ENCODE data around the gene MYLK4. TPM values are rescaled to one million over a fixed set of nuclear protein-coding genes. Genes with fewer than 3 reads are reported as not detected.

MYLK4 gene
- total and polyA plus RNA-seq, 9 donors, result 0.24 to 0.83 (median 0.50) TPM

DNA sequence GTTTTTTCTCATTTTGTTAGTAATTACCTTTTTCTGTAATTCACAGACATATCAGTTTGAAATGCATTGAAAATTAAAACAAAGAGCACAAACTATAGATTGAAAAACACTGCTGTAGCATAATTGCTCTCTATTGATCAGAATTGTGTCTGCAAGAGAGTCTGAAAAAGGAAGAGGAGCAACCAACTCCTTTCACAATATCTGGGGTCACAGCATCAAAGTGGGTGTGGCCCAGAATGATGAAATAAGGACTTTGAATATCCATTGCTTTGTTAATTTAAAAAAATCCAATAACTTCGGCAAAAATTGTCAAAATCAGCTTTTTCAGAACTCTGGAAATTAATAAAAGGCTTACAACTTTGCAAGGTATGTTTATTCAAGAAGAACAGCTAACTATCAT lies 99.2 kb downstream of the MYLK4 start:
- H3K27ac ChIP-seq, result no peak overlapping the region
- H3K4me3 ChIP-seq, result no peak overlapping the region
- H3K9me3 ChIP-seq, result no peaks in the 10 kb centered on the region
- no peaks in the 10 kb centered on the region for H3K36me3 ChIP-seq
- no peak for DNase-seq
- WGBS, 3 donors, result 89 to 93% (median 92%) methylated on average over 1 of the region's 1 CpG
- no peaks in the 10 kb centered on the region for H3K27me3 ChIP-seq
- no peaks in the 10 kb centered on the region for H3K4me1 ChIP-seq (ENCODE audit: insufficient read depth)
- TF ChIP-seq, protein P1, sequence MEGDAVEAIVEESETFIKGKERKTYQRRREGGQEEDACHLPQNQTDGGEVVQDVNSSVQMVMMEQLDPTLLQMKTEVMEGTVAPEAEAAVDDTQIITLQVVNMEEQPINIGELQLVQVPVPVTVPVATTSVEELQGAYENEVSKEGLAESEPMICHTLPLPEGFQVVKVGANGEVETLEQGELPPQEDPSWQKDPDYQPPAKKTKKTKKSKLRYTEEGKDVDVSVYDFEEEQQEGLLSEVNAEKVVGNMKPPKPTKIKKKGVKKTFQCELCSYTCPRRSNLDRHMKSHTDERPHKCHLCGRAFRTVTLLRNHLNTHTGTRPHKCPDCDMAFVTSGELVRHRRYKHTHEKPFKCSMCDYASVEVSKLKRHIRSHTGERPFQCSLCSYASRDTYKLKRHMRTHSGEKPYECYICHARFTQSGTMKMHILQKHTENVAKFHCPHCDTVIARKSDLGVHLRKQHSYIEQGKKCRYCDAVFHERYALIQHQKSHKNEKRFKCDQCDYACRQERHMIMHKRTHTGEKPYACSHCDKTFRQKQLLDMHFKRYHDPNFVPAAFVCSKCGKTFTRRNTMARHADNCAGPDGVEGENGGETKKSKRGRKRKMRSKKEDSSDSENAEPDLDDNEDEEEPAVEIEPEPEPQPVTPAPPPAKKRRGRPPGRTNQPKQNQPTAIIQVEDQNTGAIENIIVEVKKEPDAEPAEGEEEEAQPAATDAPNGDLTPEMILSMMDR (IDR thresholded peaks at IDR 0.05), result no peak
- TF ChIP-seq EP300 (IDR thresholded peaks at IDR 0.05), result no peak
- TF ChIP-seq POLR2A (IDR thresholded peaks at IDR 0.05), result no peak
- intact Hi-C loops (cut with DNase I), result no loop called here

DNA sequence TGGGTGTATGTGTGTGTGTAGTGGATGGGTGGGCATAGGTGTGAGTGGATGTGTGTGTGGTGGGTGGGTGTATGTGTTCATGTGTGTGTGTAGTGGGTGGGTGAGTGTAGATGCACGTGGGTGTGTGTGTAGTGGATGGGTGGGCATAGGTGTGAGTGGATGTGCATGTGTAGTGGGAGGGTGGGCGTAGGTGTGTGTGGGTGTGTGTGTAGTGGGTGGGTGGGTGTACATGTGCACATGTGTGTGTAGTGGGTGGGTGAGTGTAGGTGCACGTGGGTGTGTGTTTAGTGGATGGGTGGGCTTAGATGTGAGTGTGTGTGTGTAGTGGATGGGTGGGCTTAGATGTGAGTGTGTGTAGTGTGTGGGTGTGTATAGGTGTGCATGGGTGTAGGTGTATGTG lies 104.4 kb downstream of the MYLK4 start:
- no peak overlapping the region for H3K27ac ChIP-seq
- no peak for DNase-seq
- intact Hi-C loops (cut with DNase I), result no loop called here
- H3K27me3 ChIP-seq, result no peaks in the 10 kb centered on the region
- no peaks in the 10 kb centered on the region for H3K9me3 ChIP-seq
- TF ChIP-seq POLR2A (IDR thresholded peaks at IDR 0.05) (no peak), EP300 (IDR thresholded peaks at IDR 0.05) (no peak)
- TF ChIP-seq, protein P1 (IDR thresholded peaks at IDR 0.05), result no peak
- H3K4me1 ChIP-seq (ENCODE audit: insufficient read depth), result no peaks in the 10 kb centered on the region
- 81 to 82% (median 82%) methylated on average over 3 of the region's 3 CpGs for WGBS, 3 donors
- no peaks in the 10 kb centered on the region for H3K36me3 ChIP-seq
- H3K4me3 ChIP-seq, result no peak overlapping the region

DNA sequence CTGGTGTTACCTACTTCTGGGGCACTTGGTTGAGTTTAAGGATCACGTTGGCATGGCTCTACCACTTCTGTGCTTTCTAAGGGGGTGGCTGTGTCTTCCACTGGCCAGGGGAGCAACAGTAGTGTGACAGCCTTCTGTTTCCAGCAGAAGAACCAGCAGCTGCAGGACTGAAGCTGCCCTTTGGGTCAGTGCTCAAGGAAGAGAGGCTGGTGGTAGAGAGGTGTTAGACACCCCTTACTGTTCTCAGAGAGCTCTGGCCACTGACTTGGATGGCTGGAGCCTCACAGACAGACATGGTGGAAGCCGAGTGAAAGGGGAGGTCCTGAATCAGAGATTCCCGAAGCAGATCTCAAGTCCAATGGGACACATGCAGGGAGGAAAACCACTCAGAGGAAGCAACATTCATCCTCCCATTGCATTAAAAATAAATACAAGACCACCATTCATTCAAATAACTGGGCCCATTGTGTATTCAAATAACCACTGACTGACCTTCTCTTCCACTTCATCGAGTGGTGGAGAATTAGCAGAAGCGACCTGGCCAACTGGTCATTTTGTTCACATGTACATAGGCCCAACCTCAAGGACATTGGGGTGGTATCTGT lies 106.7 kb downstream of the MYLK4 start:
- no peak overlapping the region for H3K27ac ChIP-seq
- H3K9me3 ChIP-seq, result no peaks in the 10 kb centered on the region
- DNase-seq, result no peak
- H3K36me3 ChIP-seq, result no peaks in the 10 kb centered on the region
- 85 to 92% (median 90%) methylated on average over 5 of the region's 5 CpGs for WGBS, 3 donors
- no peak overlapping the region for H3K4me3 ChIP-seq
- H3K4me1 ChIP-seq (ENCODE audit: insufficient read depth), result no peaks in the 10 kb centered on the region
- H3K27me3 ChIP-seq, result no peaks in the 10 kb centered on the region
- intact Hi-C loops (cut with DNase I), result no loop called here
- no peak for TF ChIP-seq EP300 (IDR thresholded peaks at IDR 0.05)
- TF ChIP-seq POLR2A (IDR thresholded peaks at IDR 0.05), result no peak
- TF ChIP-seq, protein P1 (IDR thresholded peaks at IDR 0.05), result no peak

DNA sequence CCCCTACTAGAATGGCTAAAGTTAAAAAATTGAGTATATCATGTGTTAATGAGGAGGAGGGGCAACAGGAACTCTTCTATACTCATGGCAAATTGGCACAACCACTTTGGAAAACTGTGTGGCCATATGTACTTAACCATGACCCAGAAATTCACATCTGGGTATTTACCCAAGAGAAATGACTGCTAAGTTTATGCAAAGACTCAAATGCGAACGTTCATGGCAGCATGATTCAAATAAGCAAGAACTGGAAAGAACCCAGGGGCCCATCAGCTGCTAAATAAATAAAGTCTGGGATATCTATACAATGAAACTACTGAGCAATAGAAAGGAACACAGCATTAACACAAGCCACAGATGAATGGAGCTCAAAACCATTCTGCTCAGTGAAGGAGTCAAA lies 107.6 kb downstream of the MYLK4 start:
- Histone ChIP-seq H3K4me1 (ENCODE audit: insufficient read depth) (no peaks in the 10 kb centered on the region), H3K27me3 (no peaks in the 10 kb centered on the region), H3K9me3 (no peaks in the 10 kb centered on the region), H3K36me3 (no peaks in the 10 kb centered on the region), H3K4me3 (no peak overlapping the region), H3K27ac (no peak overlapping the region)
- intact Hi-C loops (cut with DNase I), result no loop called here
- DNase-seq, result no peak
- 83 to 89% (median 88%) methylated on average over 2 of the region's 2 CpGs for WGBS, 3 donors
- TF ChIP-seq POLR2A (IDR thresholded peaks at IDR 0.05), result no peak
- TF ChIP-seq, protein P1 (IDR thresholded peaks at IDR 0.05), result no peak
- no peak for TF ChIP-seq EP300 (IDR thresholded peaks at IDR 0.05)
